ENCODE measurements around the gene GLB1L3.

The GLB1L3 gene

GRCh38 chr11:134364261-134364660 lies 88.1 kb downstream of the GLB1L3 start:
- DNase-seq: no peak

GRCh38 chr11:134365011-134365925 lies 89.1 kb downstream of the GLB1L3 start:
- no peak for DNase-seq

GRCh38 chr11:134366254-134366653 lies 90.1 kb downstream of the GLB1L3 start:
- no peak for DNase-seq

GRCh38 chr11:134367781-134368180 lies 91.6 kb downstream of the GLB1L3 start:
- no peak for DNase-seq

All from C1 segment of cervical spinal cord (tissue), 14 donors.